GM21447 (cell line): Measurements from ENCODE around the gene TBCEL.

ENCODE experiments used
- ATAC-seq: cut with Tn5 transposase; IDR thresholded peaks from one replicate; pipeline ENCODE4 v1.9.1; 2021; ENCODE audit not compliant: unreplicated experiment

Gene TBCEL

GRCh38 chr11:121132211-121132976, 108.5 kb downstream of the TBCEL start:
- no peak for ATAC-seq

GRCh38 chr11:121134741-121135312, 110.9 kb downstream of the TBCEL start:
- no peak for ATAC-seq

- no peak for ATAC-seq
Observed at GRCh38 chr11:121137005-121137404, 113.1 kb downstream of the TBCEL start.

DNA sequence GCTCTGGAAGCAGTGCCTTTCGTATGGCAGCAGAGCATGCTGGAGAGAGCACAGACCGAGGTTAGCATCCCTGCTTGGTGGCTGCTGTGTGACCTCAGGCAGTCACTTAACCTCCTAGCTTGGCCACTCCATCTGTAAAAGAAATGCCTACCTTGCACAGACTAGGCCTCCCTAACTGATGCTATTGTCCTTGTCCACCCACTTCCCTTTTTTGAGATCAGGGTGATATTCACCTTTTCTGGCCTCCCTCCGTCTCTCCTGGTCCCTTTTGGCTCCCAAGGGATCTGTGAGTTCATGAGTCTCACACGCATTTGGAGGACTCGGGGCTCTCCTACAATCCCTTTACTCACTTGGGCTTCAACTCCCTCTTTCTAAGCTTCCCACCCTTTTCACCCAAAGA, 114.4 kb downstream of the TBCEL start:
- no peak for ATAC-seq

GRCh38 chr11:121140369-121140768, 116.5 kb downstream of the TBCEL start:
- no peak for ATAC-seq
